ENCODE results near the gene SH2D4B. TPM values are rescaled to one million over a fixed set of nuclear protein-coding genes. Genes with fewer than 3 reads are reported as not detected.

The SH2D4B gene
- total RNA-seq, 1 experiment from 2014 or later, result not detected

- H3K4me2 ChIP-seq (ENCODE audit: low read length), result no peak overlapping the region
- H3K9ac ChIP-seq (ENCODE audit: low read length), result no peak overlapping the region
- H3K27me3 ChIP-seq (ENCODE audit: low read length), result no peaks in the 10 kb centered on the region
- no peaks in the 10 kb centered on the region for H3K79me2 ChIP-seq (ENCODE audit: low read length)
- H4K20me1 ChIP-seq (ENCODE audit: low read length), result no peaks in the 10 kb centered on the region
- no peak overlapping the region for H2AFZ ChIP-seq (ENCODE audit: low read length)
- ChIA-PET CTCF (no interaction called here), POLR2A (ENCODE audit: unreplicated experiment) (no interaction called here)
- no peaks in the 10 kb centered on the region for H3K4me1 ChIP-seq (ENCODE audit: insufficient read depth, low read length)
- H3K9me2 ChIP-seq (replicated peaks; ENCODE audit: low read length), result no peaks in the 10 kb centered on the region
- no peaks in the 10 kb centered on the region for H3K9me3 ChIP-seq (ENCODE audit: low read length)
- H3K36me3 ChIP-seq (ENCODE audit: low read depth, low read length), result no peaks in the 10 kb centered on the region
- no peak overlapping the region for H3K4me3 ChIP-seq (ENCODE audit: low read length)
- intact Hi-C loops (cut with micrococcal nuclease), result no loop called here
- no peak for DNase-seq
- no peak overlapping the region for H3K27ac ChIP-seq (ENCODE audit: low read length)
- no peak for ATAC-seq
- no TSS peak for BruUV-seq (replicated peaks)
- H3F3A ChIP-seq (ENCODE audit: low read length, unreplicated experiment), result no peaks in the 10 kb centered on the region
- no peak for TF ChIP-seq CTCF (conservative IDR thresholded peaks at IDR 0.05; ENCODE audit: low read depth, low read length)
- no peak for TF ChIP-seq EZH2phosphoT487 (IDR thresholded peaks at IDR 0.05; ENCODE audit: borderline replicate concordance, low read length)
- TF ChIP-seq EZH2 (IDR thresholded peaks at IDR 0.05; ENCODE audit: low read length, unreplicated experiment), result no peak
Observed at GRCh38 chr10:80489371-80490112, 48.2 kb upstream of the SH2D4B start.

GRCh38 chr10:80491251-80492102 lies 46.2 kb upstream of the SH2D4B start:
- Histone ChIP-seq H3K27me3 (ENCODE audit: low read length) (no peaks in the 10 kb centered on the region), H4K20me1 (ENCODE audit: low read length) (no peaks in the 10 kb centered on the region), H3K9me2 (replicated peaks; ENCODE audit: low read length) (no peaks in the 10 kb centered on the region), H3K4me3 (ENCODE audit: low read length) (no peak overlapping the region), H3K27ac (ENCODE audit: low read length) (no peak overlapping the region), H2AFZ (ENCODE audit: low read length) (no peak overlapping the region), H3K4me1 (ENCODE audit: insufficient read depth, low read length) (no peaks in the 10 kb centered on the region), H3K9me3 (ENCODE audit: low read length) (no peaks in the 10 kb centered on the region), H3F3A (ENCODE audit: low read length, unreplicated experiment) (no peaks in the 10 kb centered on the region), H3K36me3 (ENCODE audit: low read depth, low read length) (no peaks in the 10 kb centered on the region), H3K9ac (ENCODE audit: low read length) (no peak overlapping the region), H3K4me2 (ENCODE audit: low read length) (no peak overlapping the region), H3K79me2 (ENCODE audit: low read length) (no peaks in the 10 kb centered on the region)
- BruUV-seq (replicated peaks), result no TSS peak
- intact Hi-C loops (cut with micrococcal nuclease), result no loop called here
- ChIA-PET CTCF (no interaction called here), POLR2A (ENCODE audit: unreplicated experiment) (no interaction called here)
- ATAC-seq (no peak), DNase-seq (no peak)
- no peak for TF ChIP-seq EZH2phosphoT487 (IDR thresholded peaks at IDR 0.05; ENCODE audit: borderline replicate concordance, low read length)
- TF ChIP-seq EZH2 (IDR thresholded peaks at IDR 0.05; ENCODE audit: low read length, unreplicated experiment), result no peak
- no peak for TF ChIP-seq CTCF (conservative IDR thresholded peaks at IDR 0.05; ENCODE audit: low read depth, low read length)

Measured in PC-3 (cell line).